Activated naive CD4-positive, alpha-beta T cell treated with anti-CD3 and anti-CD28 coated beads, Interleukin-2, amount 50 U/mL, for 72 hours (primary cell): ENCODE measurements around the gene PGAM2. TPM values are rescaled to one million over a fixed set of nuclear protein-coding genes. Genes with fewer than 3 reads are reported as not detected.
A peak's percentile ranks its signal among the peaks of the same experiment; 100 is the strongest.
"Not testable (repeated sequence)": the region's sequence is repeated elsewhere in the genome, so short reads cannot be mapped to it uniquely, and the experiment has no call there.

Experiments
- ATAC-seq, 2 donors: fragments of 150-1000 bp; cut with Tn5 transposase; 2 replicates each; pipeline ENCODE4 v1.10.0; 2021; ENCODE audit warnings: mild to moderate bottlenecking in 2 of 2, moderate library complexity in 2 of 2
- DNase-seq, 2 donors: peaks; one replicate each; pipeline ENCODE4 v3.0.0; 2021 to 2022; ENCODE audit warnings: low spot score in 2 of 2
- H3K27ac Mint-ChIP-seq, 2 donors: one replicate each; pipeline ENCODE4 v1.8.0; 2022; ENCODE audit warnings: mild to moderate bottlenecking in 2 of 2, mixed read lengths in 2 of 2
- H3K36me3 Mint-ChIP-seq, 2 donors: one replicate each; pipeline ENCODE4 v1.8.0; 2022; ENCODE audit warnings: mixed read lengths in 2 of 2
- H3K9me3 Mint-ChIP-seq, 2 donors: one replicate each; pipeline ENCODE4 v1.8.0; 2022; ENCODE audit warnings: mixed read lengths in 2 of 2
- total RNA-seq, 2 donors: library from RNA; stranded (reverse); gene quantifications; one replicate each; pipeline ENCODE4 v1.2.3, GENCODE V29; 2022

PGAM2 gene
- total RNA-seq, 2 donors from 2014 or later, result 0.64 to 1.0 TPM

- ATAC-seq (no peak), DNase-seq (peak in 1 of 2 donors; percentile 39)
- Mint-ChIP-seq H3K36me3 (peaks cover 32 to 40% of the 10 kb centered on the region in 2 donors), H3K9me3 (no peaks in the 10 kb centered on the region), H3K27ac (peak overlapping the region; percentile 61 to 82)
Observed at GRCh38 chr7:44050121-44050914, 15.0 kb downstream of the PGAM2 start.

- H3K9me3 Mint-ChIP-seq, result no peaks in the 10 kb centered on the region
- peaks cover 35 to 38% of the 10 kb centered on the region in 2 donors for H3K36me3 Mint-ChIP-seq
- ATAC-seq (no peak), DNase-seq (peak in 1 of 2 donors; percentile 48)
- peak overlapping the region; percentile 61 to 93 for H3K27ac Mint-ChIP-seq
Observed at GRCh38 chr7:44048031-44048795, 17.2 kb downstream of the PGAM2 start.

GRCh38 chr7:44046321-44047061 lies 18.9 kb downstream of the PGAM2 start:
- DNase-seq (peak in 1 of 2 donors; percentile 68), ATAC-seq (peak; percentile 42 to 75)
- peak overlapping the region; percentile 88 to 89 for H3K27ac Mint-ChIP-seq
- peaks cover 33 to 35% of the 10 kb centered on the region in 2 donors for H3K36me3 Mint-ChIP-seq
- no peaks in the 10 kb centered on the region for H3K9me3 Mint-ChIP-seq

GRCh38 chr7:44045226-44046014 lies 19.9 kb downstream of the PGAM2 start:
- DNase-seq (peak in 1 of 2 donors; percentile 54), ATAC-seq (no peak)
- Mint-ChIP-seq H3K27ac (peak overlapping the region; percentile 88 to 89), H3K36me3 (peaks cover 33 to 37% of the 10 kb centered on the region in 2 donors), H3K9me3 (no peaks in the 10 kb centered on the region)

GRCh38 chr7:44044315-44045225 lies 20.8 kb downstream of the PGAM2 start, which contains the start of gene DBNL:
DBNL (plus strand) TSS chr7:44044702; CDS start chr7:44044738, 36 bp downstream.
- ATAC-seq, result peak; percentile 77 to 80

GRCh38 chr7:44043902-44044301 lies 21.5 kb downstream of the PGAM2 start:
- H3K9me3 Mint-ChIP-seq, result no peaks in the 10 kb centered on the region
- no peak for DNase-seq
- no peak for ATAC-seq
- H3K36me3 Mint-ChIP-seq, result peaks cover 33 to 35% of the 10 kb centered on the region in 2 donors
- peak overlapping the region; percentile 89 to 93 for H3K27ac Mint-ChIP-seq

More at GRCh38 chr7:44044315-44045225, 20.8 kb downstream of the PGAM2 start, which contains the start of gene DBNL:
- peaks cover 33 to 35% of the 10 kb centered on the region in 2 donors for H3K36me3 Mint-ChIP-seq
- DNase-seq, result peak; percentile 90 to 91
- H3K27ac Mint-ChIP-seq, result peak within 1 kb of the TSS; percentile 89 to 93
- no peaks in the 10 kb centered on the region for H3K9me3 Mint-ChIP-seq

GRCh38 chr7:44042221-44042620 lies 23.1 kb downstream of the PGAM2 start:
- DNase-seq (no peak), ATAC-seq (no peak)
- Mint-ChIP-seq H3K27ac (no peak overlapping the region), H3K9me3 (no peaks in the 10 kb centered on the region), H3K36me3 (peaks cover 23 to 27% of the 10 kb centered on the region in 2 donors)

GRCh38 chr7:44040493-44040891 lies 24.9 kb downstream of the PGAM2 start:
- H3K36me3 Mint-ChIP-seq, H3K9me3 Mint-ChIP-seq: not testable (repeated sequence)
- peak; percentile 46 to 68 for DNase-seq
- peak overlapping the region; percentile 72 to 83 for H3K27ac Mint-ChIP-seq
- ATAC-seq, result peak; percentile 64

- not testable (repeated sequence) for DNase-seq
- peak overlapping the region in 1 of 2 donors; percentile 83 for H3K27ac Mint-ChIP-seq
Observed at GRCh38 chr7:44039800-44040492, 25.4 kb downstream of the PGAM2 start.

GRCh38 chr7:44038961-44039558 lies 26.3 kb downstream of the PGAM2 start:
- ATAC-seq (peak; percentile 72 to 77), DNase-seq (peak; percentile 76 to 84)
- H3K36me3 Mint-ChIP-seq, H3K9me3 Mint-ChIP-seq: not testable (repeated sequence)
- peak overlapping the region in 1 of 2 donors; percentile 89 for H3K27ac Mint-ChIP-seq

More at GRCh38 chr7:44039800-44040492, 25.4 kb downstream of the PGAM2 start:
- ATAC-seq, result peak; percentile 38
- H3K9me3 Mint-ChIP-seq, H3K36me3 Mint-ChIP-seq: not testable (repeated sequence)

GRCh38 chr7:44038553-44038952 lies 26.8 kb downstream of the PGAM2 start:
- not testable (repeated sequence) for DNase-seq, ATAC-seq, H3K27ac Mint-ChIP-seq, H3K9me3 Mint-ChIP-seq, H3K36me3 Mint-ChIP-seq

- peak overlapping the region in 1 of 2 donors; percentile 68 for H3K27ac Mint-ChIP-seq
- not testable (repeated sequence) for H3K9me3 Mint-ChIP-seq, H3K36me3 Mint-ChIP-seq, DNase-seq, ATAC-seq
Observed at GRCh38 chr7:44037951-44038350, 27.4 kb downstream of the PGAM2 start.

GRCh38 chr7:44036364-44036763 lies 29.0 kb downstream of the PGAM2 start:
- peak in 1 of 2 donors; percentile 57 for DNase-seq
- H3K9me3 Mint-ChIP-seq, H3K36me3 Mint-ChIP-seq, H3K27ac Mint-ChIP-seq: not testable (repeated sequence)
- peak; percentile 3 to 44 for ATAC-seq
